Measurements from ENCODE around the gene SMIM8. TPM values are rescaled to one million over a fixed set of nuclear protein-coding genes. Genes with fewer than 3 reads are reported as not detected.

SMIM8 gene
- total RNA-seq, 1 donor from 2014 or later = 22.5 TPM

- DNase-seq = no peak
- H3K27me3 Mint-ChIP-seq (ENCODE audit: unreplicated experiment) = peaks cover 1% of the 10 kb centered on the region
- no peak overlapping the region for H3K4me3 Mint-ChIP-seq (ENCODE audit: unreplicated experiment)
- H3K9me3 Mint-ChIP-seq (ENCODE audit: unreplicated experiment) = peaks cover 2% of the 10 kb centered on the region
- no peaks in the 10 kb centered on the region for H3K36me3 Mint-ChIP-seq (ENCODE audit: unreplicated experiment)
- H3K27ac Mint-ChIP-seq (ENCODE audit: unreplicated experiment) = no peak overlapping the region
- peaks cover 16% of the 10 kb centered on the region for H3K4me1 Mint-ChIP-seq (ENCODE audit: low read depth, unreplicated experiment)
- TF ChIP-seq, protein P1, sequence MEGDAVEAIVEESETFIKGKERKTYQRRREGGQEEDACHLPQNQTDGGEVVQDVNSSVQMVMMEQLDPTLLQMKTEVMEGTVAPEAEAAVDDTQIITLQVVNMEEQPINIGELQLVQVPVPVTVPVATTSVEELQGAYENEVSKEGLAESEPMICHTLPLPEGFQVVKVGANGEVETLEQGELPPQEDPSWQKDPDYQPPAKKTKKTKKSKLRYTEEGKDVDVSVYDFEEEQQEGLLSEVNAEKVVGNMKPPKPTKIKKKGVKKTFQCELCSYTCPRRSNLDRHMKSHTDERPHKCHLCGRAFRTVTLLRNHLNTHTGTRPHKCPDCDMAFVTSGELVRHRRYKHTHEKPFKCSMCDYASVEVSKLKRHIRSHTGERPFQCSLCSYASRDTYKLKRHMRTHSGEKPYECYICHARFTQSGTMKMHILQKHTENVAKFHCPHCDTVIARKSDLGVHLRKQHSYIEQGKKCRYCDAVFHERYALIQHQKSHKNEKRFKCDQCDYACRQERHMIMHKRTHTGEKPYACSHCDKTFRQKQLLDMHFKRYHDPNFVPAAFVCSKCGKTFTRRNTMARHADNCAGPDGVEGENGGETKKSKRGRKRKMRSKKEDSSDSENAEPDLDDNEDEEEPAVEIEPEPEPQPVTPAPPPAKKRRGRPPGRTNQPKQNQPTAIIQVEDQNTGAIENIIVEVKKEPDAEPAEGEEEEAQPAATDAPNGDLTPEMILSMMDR (IDR thresholded peaks at IDR 0.05; ENCODE audit: partially characterized antibody, unreplicated experiment) = no peak
These were observed 24.3 kb downstream of the SMIM8 start for GRCh38 chr6:87346700-87347099.

- Mint-ChIP-seq H3K4me3 (ENCODE audit: unreplicated experiment) (no peak overlapping the region), H3K27ac (ENCODE audit: unreplicated experiment) (no peak overlapping the region), H3K4me1 (ENCODE audit: low read depth, unreplicated experiment) (peaks cover 14% of the 10 kb centered on the region), H3K27me3 (ENCODE audit: unreplicated experiment) (no peaks in the 10 kb centered on the region), H3K36me3 (ENCODE audit: unreplicated experiment) (no peaks in the 10 kb centered on the region), H3K9me3 (ENCODE audit: unreplicated experiment) (no peaks in the 10 kb centered on the region)
- TF ChIP-seq, protein P1 (IDR thresholded peaks at IDR 0.05; ENCODE audit: partially characterized antibody, unreplicated experiment) = no peak
- DNase-seq = no peak
These were observed 27.5 kb downstream of the SMIM8 start for GRCh38 chr6:87349896-87350295.

DNA sequence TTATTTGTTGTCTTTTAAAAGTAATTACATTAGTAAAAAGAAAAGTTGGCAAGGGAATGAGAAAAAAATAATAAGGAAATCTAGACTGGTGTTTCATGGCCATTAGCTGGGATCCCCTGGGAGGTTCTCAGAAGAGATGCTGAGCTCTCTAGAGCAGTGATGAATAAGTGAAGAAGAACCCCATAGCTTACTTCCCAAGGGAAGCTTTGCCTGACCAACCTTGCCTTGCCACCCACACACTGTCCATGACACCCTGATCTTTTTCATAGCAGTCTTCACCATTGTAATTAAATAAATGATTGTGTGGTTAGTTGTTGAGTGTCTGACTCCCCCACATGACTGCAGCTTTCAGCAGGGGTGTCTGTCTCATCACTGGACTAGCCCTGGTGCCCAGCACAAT lies 28.1 kb downstream of the SMIM8 start:
- peaks cover 14% of the 10 kb centered on the region for H3K4me1 Mint-ChIP-seq (ENCODE audit: low read depth, unreplicated experiment)
- no peaks in the 10 kb centered on the region for H3K27me3 Mint-ChIP-seq (ENCODE audit: unreplicated experiment)
- DNase-seq = no peak
- TF ChIP-seq, protein P1 (IDR thresholded peaks at IDR 0.05; ENCODE audit: partially characterized antibody, unreplicated experiment) = no peak
- H3K27ac Mint-ChIP-seq (ENCODE audit: unreplicated experiment) = no peak overlapping the region
- no peaks in the 10 kb centered on the region for H3K36me3 Mint-ChIP-seq (ENCODE audit: unreplicated experiment)
- no peak overlapping the region for H3K4me3 Mint-ChIP-seq (ENCODE audit: unreplicated experiment)
- no peaks in the 10 kb centered on the region for H3K9me3 Mint-ChIP-seq (ENCODE audit: unreplicated experiment)

DNA sequence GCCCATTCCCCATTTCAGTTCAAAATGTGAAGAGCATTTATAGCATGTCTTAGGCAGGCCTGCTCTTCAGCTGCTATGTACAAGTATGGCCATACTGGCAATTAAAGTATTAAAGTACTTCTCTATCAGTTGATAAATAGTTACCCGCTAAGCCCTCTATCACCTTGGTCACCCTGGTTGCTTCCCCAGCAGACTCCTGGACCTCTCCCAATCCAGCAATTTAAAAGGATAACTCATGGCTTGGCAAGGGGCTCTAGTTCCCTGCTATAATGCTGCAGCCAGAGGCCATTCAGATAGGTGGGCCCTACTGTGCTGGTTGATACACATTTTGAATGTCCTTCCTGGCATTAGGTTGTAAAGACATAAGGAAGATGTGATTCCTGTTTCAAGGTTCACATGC lies 29.2 kb downstream of the SMIM8 start:
- peaks cover 14% of the 10 kb centered on the region for H3K4me1 Mint-ChIP-seq (ENCODE audit: low read depth, unreplicated experiment)
- no peak overlapping the region for H3K27ac Mint-ChIP-seq (ENCODE audit: unreplicated experiment)
- no peak for DNase-seq
- no peaks in the 10 kb centered on the region for H3K9me3 Mint-ChIP-seq (ENCODE audit: unreplicated experiment)
- TF ChIP-seq, protein P1 (IDR thresholded peaks at IDR 0.05; ENCODE audit: partially characterized antibody, unreplicated experiment) = no peak
- no peaks in the 10 kb centered on the region for H3K27me3 Mint-ChIP-seq (ENCODE audit: unreplicated experiment)
- H3K4me3 Mint-ChIP-seq (ENCODE audit: unreplicated experiment) = no peak overlapping the region
- no peaks in the 10 kb centered on the region for H3K36me3 Mint-ChIP-seq (ENCODE audit: unreplicated experiment)

DNA sequence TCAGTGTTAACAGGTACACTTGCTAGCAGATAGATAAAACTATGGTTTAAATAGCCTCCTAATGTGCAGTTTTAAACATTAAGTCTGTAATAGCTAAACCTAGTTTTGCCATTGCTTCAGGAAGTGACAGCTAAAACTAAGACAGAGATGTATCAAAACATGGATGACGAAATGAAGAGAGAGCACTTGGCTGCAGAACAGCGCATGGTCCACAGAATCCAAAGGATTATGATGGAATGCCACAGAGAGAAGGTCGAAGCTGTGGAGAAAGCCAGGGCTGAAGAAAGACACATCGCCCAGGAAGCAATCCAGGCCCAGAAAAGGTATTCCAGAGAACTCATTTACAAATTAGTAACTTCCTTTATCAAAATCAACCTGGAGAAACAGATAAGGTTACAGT lies 33.8 kb downstream of the SMIM8 start:
- Mint-ChIP-seq H3K9me3 (ENCODE audit: unreplicated experiment) (no peaks in the 10 kb centered on the region), H3K4me3 (ENCODE audit: unreplicated experiment) (no peak overlapping the region), H3K27me3 (ENCODE audit: unreplicated experiment) (no peaks in the 10 kb centered on the region), H3K36me3 (ENCODE audit: unreplicated experiment) (no peaks in the 10 kb centered on the region), H3K4me1 (ENCODE audit: low read depth, unreplicated experiment) (no peaks in the 10 kb centered on the region), H3K27ac (ENCODE audit: unreplicated experiment) (no peak overlapping the region)
- DNase-seq = no peak
- TF ChIP-seq, protein P1 (IDR thresholded peaks at IDR 0.05; ENCODE audit: partially characterized antibody, unreplicated experiment) = no peak
